CD14-positive monocyte (primary cell): Measurements from ENCODE around the gene CRIM1. TPM values are rescaled to one million over a fixed set of nuclear protein-coding genes. Genes with fewer than 3 reads are reported as not detected.

Source experiments
- DNase-seq, 3 donors: peaks; one replicate each; pipeline ENCODE4 v3.0.0-alpha.2; 2011 to 2022
- H2AFZ ChIP-seq: 2 replicates; pipeline ENCODE4 v1.6.0; 2012; ENCODE audit warnings: mild to moderate bottlenecking, low read depth, low read length, inconsistent platforms; ENCODE audit not compliant: insufficient read depth, poor library complexity, severe bottlenecking
- H3K27ac ChIP-seq, 2 donors: 1 replicate in 1 of 2; 2 replicates in 1 of 2; pipeline ENCODE4 v1.5.1; 2012 to 2013; ENCODE audit warnings: low read length in 2 of 2, control low read depth in 1 of 2, inconsistent platforms in 1 of 2, low read depth in 1 of 2, mild to moderate bottlenecking in 1 of 2
- H3K27me3 ChIP-seq, 2 donors: one replicate each; pipeline versions ENCODE4 v1.6.0 to v1.6.1; 2011 to 2013; ENCODE audit warnings: low read length in 2 of 2; ENCODE audit not compliant: control insufficient read depth in 2 of 2, insufficient read depth in 2 of 2
- H3K36me3 ChIP-seq, 2 donors: replicated peaks in 1 of 2; 1 replicate in 1 of 2; 2 replicates in 1 of 2; pipeline versions ENCODE4 v1.5.1 to v1.6.1; 2012 to 2013; ENCODE audit warnings: low read length in 2 of 2, control low read depth in 1 of 2, inconsistent platforms in 1 of 2, mild to moderate bottlenecking in 1 of 2; ENCODE audit not compliant: insufficient read depth in 2 of 2, control insufficient read depth in 1 of 2
- H3K4me1 ChIP-seq, 2 donors: 1 replicate in 1 of 2; 2 replicates in 1 of 2; pipeline versions ENCODE4 v1.5.1 to v1.6.1; 2012 to 2013; ENCODE audit warnings: low read length in 2 of 2, control low read depth in 1 of 2, inconsistent platforms in 1 of 2, mild to moderate bottlenecking in 1 of 2, moderate library complexity in 1 of 2; ENCODE audit not compliant: insufficient read depth in 2 of 2, control insufficient read depth in 1 of 2
- H3K4me2 ChIP-seq: replicated peaks from 2 replicates; pipeline ENCODE3; 2012; ENCODE audit warnings: low read length, moderate library complexity, mild to moderate bottlenecking; ENCODE audit not compliant: poor library complexity, severe bottlenecking; ENCODE audit errors: extremely low read depth
- H3K4me3 ChIP-seq, 3 experiments: fragments of 200-600 bp in 1 of 3; sonication (generic) in 1 of 3; replicated peaks in 1 of 3; 1 replicate in 2 of 3; 2 replicates in 1 of 3; pipeline ENCODE4 v1.5.1; 2011 to 2013; ENCODE audit warnings: low read length in 3 of 3, mild to moderate bottlenecking in 3 of 3, control low read depth in 2 of 3, low read depth in 2 of 3, inconsistent platforms in 1 of 3, moderate library complexity in 1 of 3
- H3K79me2 ChIP-seq: 2 replicates; pipeline ENCODE4 v1.6.0; 2012; ENCODE audit warnings: mild to moderate bottlenecking, control low read depth, inconsistent platforms, low read length, moderate library complexity; ENCODE audit not compliant: insufficient read depth
- H3K9ac ChIP-seq: 2 replicates; pipeline ENCODE4 v1.6.0; 2017; ENCODE audit warnings: low read length, mild to moderate bottlenecking; ENCODE audit not compliant: insufficient read depth, poor library complexity, severe bottlenecking
- H3K9me3 ChIP-seq, 2 donors: replicated peaks in 1 of 2; 1 replicate in 1 of 2; 2 replicates in 1 of 2; pipeline versions ENCODE4 v1.5.1 to v1.6.1; 2012 to 2013; ENCODE audit warnings: low read length in 2 of 2, control low read depth in 1 of 2; ENCODE audit not compliant: control insufficient read depth in 1 of 2, insufficient read depth in 1 of 2
- H4K20me1 ChIP-seq: 2 replicates; pipeline ENCODE4 v1.6.0; 2012; ENCODE audit warnings: mild to moderate bottlenecking, low read length, control low read depth, moderate library complexity; ENCODE audit not compliant: insufficient read depth
- H3K27ac Mint-ChIP-seq, 7 donors: one replicate each; pipeline ENCODE4 v1.8.0; 2020; ENCODE audit warnings: mild to moderate bottlenecking in 7 of 7, mixed read lengths in 7 of 7, moderate library complexity in 6 of 7, inconsistent platforms in 2 of 7
- H3K27me3 Mint-ChIP-seq, 3 donors: one replicate each; pipeline ENCODE4 v1.8.0; 2021 to 2022; ENCODE audit warnings: low read depth in 3 of 3, mild to moderate bottlenecking in 3 of 3, mixed read lengths in 3 of 3, moderate library complexity in 3 of 3, inconsistent platforms in 1 of 3
- H3K36me3 Mint-ChIP-seq, 2 donors: one replicate each; pipeline ENCODE4 v1.8.0; 2020; ENCODE audit warnings: mixed read lengths in 2 of 2, inconsistent platforms in 1 of 2, mild to moderate bottlenecking in 1 of 2
- H3K4me1 Mint-ChIP-seq: one replicate; pipeline ENCODE4 v1.8.0; 2020; ENCODE audit warnings: mild to moderate bottlenecking, mixed read lengths
- H3K4me3 Mint-ChIP-seq, 2 donors: one replicate each; pipeline ENCODE4 v1.8.0; 2020; ENCODE audit warnings: mild to moderate bottlenecking in 2 of 2, mixed read lengths in 2 of 2, moderate library complexity in 1 of 2
- H3K9me3 Mint-ChIP-seq, 7 donors: one replicate each; pipeline ENCODE4 v1.8.0; 2020 to 2022; ENCODE audit warnings: mixed read lengths in 7 of 7, mild to moderate bottlenecking in 6 of 7, moderate library complexity in 6 of 7, inconsistent platforms in 2 of 7
- CTCF ChIP-seq: fragments of 200-600 bp; IDR thresholded peaks from one replicate; pipeline ENCODE4 v1.8.0; 2022; ENCODE audit warnings: antibody characterized with exemption, mild to moderate bottlenecking
- WGBS: methylation state at CpG from one replicate; pipeline ENCODE4 v1.1.5; 2013; ENCODE audit warnings: missing lambda C conversion rate; ENCODE audit not compliant: insufficient coverage; 5-methylcytosine and 5-hydroxymethylcytosine counted together
- intact Hi-C, 2 donors: fragments of 100-400 bp; cut with micrococcal nuclease; formaldehyde crosslinking; loops; one replicate each; pipeline versions ENCODE4 v1.15.0 to v1.15.1; 2023
- polyA plus RNA-seq, 3 donors: library from polyadenylated mRNA; depleted of rRNA in 1 of 3; unstranded in 2 of 3; stranded (reverse) in 1 of 3; fragments of 300-500 nt in 2 of 3; fragments of >200 nt in 1 of 3; fragmentation: Illumina TruSeq in 2 of 3; gene quantifications; 1 replicate in 2 of 3; 2 replicates in 1 of 3; pipeline ENCODE4 v1.2.3, GENCODE V29; 2012 to 2021

Gene CRIM1
- polyA plus RNA-seq, 3 donors = 0.08 to 0.27 TPM; not detected in 1

- WGBS = no CpG with 5 or more reads among the region's 2 CpGs
- Histone ChIP-seq H3K9ac (no peak overlapping the region), H4K20me1 (no peaks in the 10 kb centered on the region), H3K4me3 (no peak overlapping the region), H3K79me2 (no peaks in the 10 kb centered on the region), H3K27me3 (peaks cover 0 to 2% of the 10 kb centered on the region in 2 donors), H3K9me3 (no peaks in the 10 kb centered on the region), H3K4me1 (peaks cover 10 to 16% of the 10 kb centered on the region in 2 donors), H3K36me3 (no peaks in the 10 kb centered on the region), H3K27ac (no peak overlapping the region), H2AFZ (no peak overlapping the region), H3K4me2 (no peak overlapping the region)
- no peaks in the 10 kb centered on the region for H3K36me3 Mint-ChIP-seq
- no peak for DNase-seq
- no peak overlapping the region for H3K4me3 Mint-ChIP-seq
- H3K27ac Mint-ChIP-seq = no peak overlapping the region
- intact Hi-C loops = no loop called here
- peaks cover 0 to 3% (median 0%) of the 10 kb centered on the region in 3 donors for H3K27me3 Mint-ChIP-seq
- peaks cover 10% of the 10 kb centered on the region for H3K4me1 Mint-ChIP-seq
- H3K9me3 Mint-ChIP-seq = peaks cover 0 to 1% (median 0%) of the 10 kb centered on the region in 7 donors
- TF ChIP-seq CTCF = no peak
These were observed 28.9 kb downstream of the CRIM1 start for GRCh38 chr2:36384454-36384853.

- DNase-seq = no peak
- H3K4me3 Mint-ChIP-seq = no peak overlapping the region
- H3K9me3 Mint-ChIP-seq = peaks cover 0 to 1% (median 0%) of the 10 kb centered on the region in 7 donors
- H3K4me1 Mint-ChIP-seq = peaks cover 10% of the 10 kb centered on the region
- Histone ChIP-seq H4K20me1 (no peaks in the 10 kb centered on the region), H3K36me3 (no peaks in the 10 kb centered on the region), H3K4me2 (no peak overlapping the region), H2AFZ (no peak overlapping the region), H3K9me3 (no peaks in the 10 kb centered on the region), H3K9ac (no peak overlapping the region), H3K4me3 (no peak overlapping the region), H3K4me1 (peaks cover 10 to 11% of the 10 kb centered on the region in 2 donors), H3K79me2 (no peaks in the 10 kb centered on the region), H3K27ac (no peak overlapping the region), H3K27me3 (peaks cover 0 to 2% of the 10 kb centered on the region in 2 donors)
- H3K27ac Mint-ChIP-seq = no peak overlapping the region
- 100% methylated on average over 2 of the region's 3 CpGs for WGBS
- intact Hi-C loops = no loop called here
- no peak for TF ChIP-seq CTCF
- peaks cover 0 to 3% (median 0%) of the 10 kb centered on the region in 3 donors for H3K27me3 Mint-ChIP-seq
- no peaks in the 10 kb centered on the region for H3K36me3 Mint-ChIP-seq
These were observed 30.0 kb downstream of the CRIM1 start for GRCh38 chr2:36385603-36386002.
